Colonic mucosa (tissue), 4 donors: ENCODE results near the gene CBX4. TPM values are rescaled to one million over a fixed set of nuclear protein-coding genes. Genes with fewer than 3 reads are reported as not detected.

Source experiments
- DNase-seq: peaks from one replicate; pipeline ENCODE4 v3.0.0-alpha.2; 2020
- H3K27ac ChIP-seq: fragments of 200-600 bp; one replicate; pipeline ENCODE4 v1.8.0; 2021
- H3K27me3 ChIP-seq: fragments of 200-600 bp; one replicate; pipeline ENCODE4 v1.8.0; 2021
- H3K36me3 ChIP-seq: fragments of 200-600 bp; one replicate; pipeline ENCODE4 v1.8.0; 2021
- H3K4me1 ChIP-seq: fragments of 200-600 bp; one replicate; pipeline ENCODE4 v1.8.0; 2021; ENCODE audit warnings: mild to moderate bottlenecking
- H3K4me3 ChIP-seq: fragments of 200-600 bp; one replicate; pipeline ENCODE4 v1.8.0; 2021
- H3K9ac ChIP-seq, 2 donors: one replicate each; pipeline ENCODE4 v1.7.0; 2013; ENCODE audit warnings: control low read depth in 2 of 2, low read depth in 2 of 2, low read length in 2 of 2
- H3K9me3 ChIP-seq: fragments of 200-600 bp; one replicate; pipeline ENCODE4 v1.8.0; 2021
- intact Hi-C: fragments of 100-400 bp; cut with DNase I; formaldehyde crosslinking; loops from one replicate; pipeline ENCODE4 v1.14.1; 2022
- total RNA-seq, 2 donors: library from RNA; stranded (reverse); fragmentation: NEBNext Ultra II Directional in 1 of 2; extraction: Animal tissue kit (Norgen Biotek cat#: 25700) in 1 of 2; gene quantifications; one replicate each; pipeline ENCODE4 v1.2.1, GENCODE V29; 2021
- TF ChIP-seq, protein P1 (sequence below): fragments of 200-600 bp; IDR thresholded peaks from one replicate; pipeline ENCODE4 v1.8.0; 2022; ENCODE audit warnings: antibody characterized with exemption, mild to moderate bottlenecking
- donor health status: healthy.
- donor health status: DM: no; HTN: no; CAD: no.
- donor health status: DM: no; HTN: no; CAD: no.

The CBX4 gene
- total RNA-seq, 2 donors from 2014 or later: 10.6 to 18.1 TPM

DNA sequence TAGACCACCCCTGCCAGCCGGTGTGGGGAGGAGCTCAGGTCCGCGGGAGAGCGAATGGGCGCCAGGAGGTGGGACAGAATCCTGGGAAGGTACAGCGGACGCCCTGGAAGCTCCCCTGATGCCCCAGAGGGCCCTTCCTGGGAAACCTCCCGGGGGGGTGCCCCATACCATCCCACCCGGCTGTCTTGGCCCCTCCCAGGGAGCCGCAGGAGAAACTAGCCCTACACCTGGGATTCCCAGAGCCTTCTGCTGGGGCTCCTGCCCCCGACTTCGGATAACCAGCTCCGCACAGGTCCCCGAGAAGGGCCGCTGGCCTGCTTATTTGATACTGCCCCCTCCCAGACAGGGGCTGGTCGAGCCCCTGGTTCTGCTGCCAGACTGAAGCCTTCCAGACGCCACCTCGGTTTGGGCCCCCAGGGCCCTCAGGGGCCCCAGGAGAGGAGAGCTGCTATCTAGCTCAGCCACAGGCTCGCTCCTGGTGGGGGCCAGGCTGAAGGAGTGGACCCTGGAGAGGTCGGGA, 3.0 kb upstream of the CBX4 start:
- Histone ChIP-seq H3K9ac (peak overlapping the region in 1 of 2 donors; percentile 51), H3K27ac (no peak overlapping the region), H3K4me3 (no peak overlapping the region), H3K27me3 (peaks cover 43% of the 10 kb centered on the region), H3K9me3 (no peaks in the 10 kb centered on the region), H3K4me1 (peaks cover 41% of the 10 kb centered on the region), H3K36me3 (no peaks in the 10 kb centered on the region)
- peak; percentile 24 for DNase-seq
- intact Hi-C loops: loop anchor here (5.0 kb wide), 2 partner anchors 35 to 75 kb away; no protein-coding TSS in a partner anchor
- TF ChIP-seq, protein P1, sequence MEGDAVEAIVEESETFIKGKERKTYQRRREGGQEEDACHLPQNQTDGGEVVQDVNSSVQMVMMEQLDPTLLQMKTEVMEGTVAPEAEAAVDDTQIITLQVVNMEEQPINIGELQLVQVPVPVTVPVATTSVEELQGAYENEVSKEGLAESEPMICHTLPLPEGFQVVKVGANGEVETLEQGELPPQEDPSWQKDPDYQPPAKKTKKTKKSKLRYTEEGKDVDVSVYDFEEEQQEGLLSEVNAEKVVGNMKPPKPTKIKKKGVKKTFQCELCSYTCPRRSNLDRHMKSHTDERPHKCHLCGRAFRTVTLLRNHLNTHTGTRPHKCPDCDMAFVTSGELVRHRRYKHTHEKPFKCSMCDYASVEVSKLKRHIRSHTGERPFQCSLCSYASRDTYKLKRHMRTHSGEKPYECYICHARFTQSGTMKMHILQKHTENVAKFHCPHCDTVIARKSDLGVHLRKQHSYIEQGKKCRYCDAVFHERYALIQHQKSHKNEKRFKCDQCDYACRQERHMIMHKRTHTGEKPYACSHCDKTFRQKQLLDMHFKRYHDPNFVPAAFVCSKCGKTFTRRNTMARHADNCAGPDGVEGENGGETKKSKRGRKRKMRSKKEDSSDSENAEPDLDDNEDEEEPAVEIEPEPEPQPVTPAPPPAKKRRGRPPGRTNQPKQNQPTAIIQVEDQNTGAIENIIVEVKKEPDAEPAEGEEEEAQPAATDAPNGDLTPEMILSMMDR: no peak

DNA sequence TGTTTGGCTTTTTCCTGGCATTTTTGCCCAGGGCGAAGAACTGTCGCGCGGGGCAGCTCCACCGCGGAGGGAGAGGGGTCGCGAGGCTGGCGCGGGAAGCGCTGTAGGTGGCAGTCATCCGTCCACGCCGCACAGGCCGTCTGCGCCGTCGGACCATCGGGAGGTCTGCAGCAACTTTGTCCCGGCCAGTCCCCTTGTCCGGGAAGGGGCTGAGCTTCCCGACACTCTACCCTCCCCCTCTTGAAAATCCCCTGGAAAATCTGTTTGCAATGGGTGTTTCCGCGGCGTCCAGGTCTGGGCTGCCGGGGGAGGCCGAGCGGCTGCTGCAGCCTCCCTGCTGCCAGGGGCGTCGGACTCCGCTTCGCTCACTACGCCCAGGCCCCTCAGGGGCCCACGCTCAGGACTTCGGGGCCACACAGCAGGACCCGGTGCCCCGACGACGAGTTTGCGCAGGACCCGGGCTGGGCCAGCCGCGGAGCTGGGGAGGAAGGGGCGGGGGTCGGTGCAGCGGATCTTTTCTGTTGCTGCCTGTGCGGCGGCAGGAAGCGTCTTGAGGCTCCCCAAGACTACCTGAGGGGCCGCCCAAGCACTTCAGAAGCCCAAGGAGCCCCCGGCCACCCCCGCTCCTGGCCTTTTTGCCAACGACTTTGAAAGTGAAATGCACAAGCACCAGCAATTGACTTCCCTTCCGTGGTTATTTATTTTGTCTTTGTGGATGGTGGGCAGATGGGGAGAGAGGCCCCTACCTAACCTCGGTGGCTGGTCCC, 2.3 kb upstream of the CBX4 start:
- H3K4me3 ChIP-seq: no peak overlapping the region
- H3K4me1 ChIP-seq: peaks cover 46% of the 10 kb centered on the region
- no peak overlapping the region for H3K9ac ChIP-seq
- peaks cover 43% of the 10 kb centered on the region for H3K27me3 ChIP-seq
- no peaks in the 10 kb centered on the region for H3K9me3 ChIP-seq
- TF ChIP-seq, protein P1: no peak
- no peaks in the 10 kb centered on the region for H3K36me3 ChIP-seq
- H3K27ac ChIP-seq: no peak overlapping the region
- DNase-seq: no peak
- intact Hi-C loops: loop anchor here (5.0 kb wide), 2 partner anchors 34 to 76 kb away; no protein-coding TSS in a partner anchor

DNA sequence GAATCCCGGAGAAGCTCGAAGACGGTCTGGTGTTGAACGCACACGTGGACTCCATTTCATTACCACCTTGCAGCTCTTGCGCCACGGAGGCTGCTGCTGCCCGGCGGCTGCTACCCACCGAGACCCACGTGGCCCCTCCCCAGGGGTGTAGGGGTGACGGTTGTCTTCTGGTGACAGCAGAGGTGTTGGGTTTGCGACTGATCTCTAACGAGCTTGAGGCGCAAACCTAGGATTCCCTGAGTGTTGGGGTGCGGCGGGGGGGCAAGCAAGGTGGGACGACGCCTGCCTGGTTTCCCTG, 1.7 kb upstream of the CBX4 start:
- Histone ChIP-seq H3K4me1 (peaks cover 51% of the 10 kb centered on the region), H3K36me3 (no peaks in the 10 kb centered on the region), H3K9me3 (no peaks in the 10 kb centered on the region), H3K9ac (peak overlapping the region in 1 of 2 donors; percentile 19), H3K27ac (no peak overlapping the region), H3K27me3 (peaks cover 43% of the 10 kb centered on the region), H3K4me3 (no peak overlapping the region)
- TF ChIP-seq, protein P1: no peak
- DNase-seq: no peak
- intact Hi-C loops: loop anchor here (5.0 kb wide), 2 partner anchors 34 to 76 kb away; no protein-coding TSS in a partner anchor

DNA sequence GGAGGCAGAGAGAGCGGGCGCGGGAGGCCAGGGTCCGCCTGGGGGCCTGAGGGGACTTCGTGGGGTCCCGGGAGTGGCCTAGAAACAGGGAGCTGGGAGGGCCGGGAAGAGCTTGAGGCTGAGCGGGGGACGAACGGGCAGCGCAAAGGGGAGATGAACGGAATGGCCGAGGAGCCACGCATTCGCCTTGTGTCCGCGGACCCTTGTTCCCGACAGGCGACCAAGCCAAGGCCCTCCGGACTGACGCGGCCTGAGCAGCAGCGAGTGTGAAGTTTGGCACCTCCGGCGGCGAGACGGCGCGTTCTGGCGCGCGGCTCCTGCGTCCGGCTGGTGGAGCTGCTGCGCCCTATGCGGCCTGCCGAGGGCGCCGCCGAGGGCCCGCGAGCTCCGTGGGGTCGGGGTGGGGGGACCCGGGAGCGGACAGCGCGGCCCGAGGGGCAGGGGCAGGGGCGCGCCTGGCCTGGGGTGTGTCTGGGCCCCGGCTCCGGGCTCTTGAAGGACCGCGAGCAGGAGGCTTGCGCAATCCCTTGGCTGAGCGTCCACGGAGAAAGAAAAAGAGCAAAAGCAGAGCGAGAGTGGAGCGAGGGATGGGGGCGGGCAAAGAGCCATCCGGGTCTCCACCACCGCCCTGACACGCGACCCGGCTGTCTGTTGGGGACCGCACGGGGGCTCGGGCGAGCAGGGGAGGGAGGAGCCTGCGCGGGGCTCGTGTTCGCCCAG, 1.2 kb upstream of the CBX4 start:
- Histone ChIP-seq H3K27ac (no peak overlapping the region), H3K27me3 (peaks cover 43% of the 10 kb centered on the region), H3K4me1 (peaks cover 51% of the 10 kb centered on the region), H3K4me3 (peak overlapping the region; percentile 26), H3K9ac (peak overlapping the region in 1 of 2 donors; percentile 58), H3K36me3 (no peaks in the 10 kb centered on the region), H3K9me3 (no peaks in the 10 kb centered on the region)
- intact Hi-C loops: loop anchor here (5.0 kb wide), 2 partner anchors 33 to 77 kb away; no protein-coding TSS in a partner anchor
- peak; percentile 60 for DNase-seq
- TF ChIP-seq, protein P1: no peak

DNA sequence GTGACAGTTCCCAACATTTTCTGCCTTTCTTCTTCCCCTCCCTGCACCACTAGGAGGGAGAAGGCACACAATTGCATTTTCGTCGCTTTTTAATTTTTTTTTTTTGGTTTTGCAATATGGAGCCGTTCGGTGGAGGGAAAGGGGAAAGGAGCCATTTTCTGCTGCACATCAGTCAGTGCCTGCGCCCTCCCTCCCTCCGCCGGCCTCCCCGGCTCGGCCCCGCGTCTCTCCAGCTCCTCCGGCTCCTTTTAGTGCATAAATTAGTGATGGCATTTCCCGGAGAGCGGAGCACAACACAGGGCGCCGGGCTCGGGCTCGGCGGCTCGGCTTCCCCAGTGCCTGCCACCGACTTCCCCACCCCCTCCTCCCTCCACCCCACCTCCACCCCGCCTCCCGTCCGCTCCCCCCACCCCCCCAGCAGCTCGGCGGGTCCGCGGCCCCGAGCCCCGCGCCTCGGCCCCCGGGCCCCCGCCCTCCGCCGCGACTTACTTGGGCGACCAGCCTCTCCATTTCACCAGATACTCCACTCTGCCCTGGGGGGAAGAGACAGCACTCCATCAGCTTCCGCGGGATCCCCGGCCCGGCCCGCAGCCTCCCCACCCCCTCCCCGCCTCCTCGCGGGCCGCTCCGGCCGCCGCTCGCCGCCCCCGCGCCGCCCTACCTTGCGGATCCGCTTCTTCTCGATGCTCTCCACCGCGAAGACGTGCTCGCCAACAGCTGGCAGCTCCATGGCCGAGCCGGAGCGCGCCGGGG, 542 bp downstream of the CBX4 start:
- intact Hi-C loops: no loop called here
- Histone ChIP-seq H3K4me1 (peaks cover 39% of the 10 kb centered on the region), H3K9me3 (no peaks in the 10 kb centered on the region), H3K36me3 (no peaks in the 10 kb centered on the region), H3K27me3 (peaks cover 39% of the 10 kb centered on the region), H3K27ac (peak overlapping the region; percentile 96), H3K4me3 (peak overlapping the region; percentile 59), H3K9ac (peak overlapping the region; percentile 75 to 96)
- DNase-seq: peak; percentile 57
- TF ChIP-seq, protein P1: no peak
